H1 (cell line): ENCODE data around the gene TLR9. TPM values are rescaled to one million over a fixed set of nuclear protein-coding genes. Genes with fewer than 3 reads are reported as not detected.

Source experiments
- CTCF ChIA-PET: fragments of 300-600 bp; sonication (Branson Sonifier 250); formaldehyde crosslinking; loops from one replicate; lab custom pipeline; 2021; ENCODE audit not compliant: partially characterized antibody; lab: Charles Lee
- POLR2A ChIA-PET: fragments of 300-600 bp; sonication (Branson Sonifier 250); formaldehyde crosslinking; loops from one replicate; lab custom pipeline; 2021; ENCODE audit warnings: inconsistent platforms; ENCODE audit not compliant: partially characterized antibody; lab: Charles Lee
- DNase-seq, 2 experiments: peaks; one replicate each; pipeline versions ENCODE4 v3.0.0 to v3.0.0-alpha.2; 2010 to 2022; ENCODE audit warnings: low spot score in 2 of 2, low read depth in 1 of 2, mixed read lengths in 1 of 2
- FAIRE-seq: peaks from 2 replicates; lab custom pipeline; 2011; peaks lifted over from hg19 to GRCh38; lab: Jason Lieb, UNC
- H2AFZ ChIP-seq: 2 replicates; pipeline ENCODE4 v1.8.1; 2012; ENCODE audit warnings: low read length, inconsistent platforms
- H2AK5ac ChIP-seq: 2 replicates; pipeline ENCODE4 v1.6.1; 2013; ENCODE audit warnings: low read depth, low read length
- H2BK120ac ChIP-seq: replicated peaks from 2 replicates; pipeline ENCODE3; 2013; ENCODE audit warnings: low read depth, low read length, inconsistent platforms
- H2BK12ac ChIP-seq: 2 replicates; pipeline ENCODE4 v1.6.1; 2013; ENCODE audit warnings: low read depth, low read length
- H2BK15ac ChIP-seq: 2 replicates; pipeline ENCODE4 v1.6.1; 2013; ENCODE audit warnings: low read length
- H2BK20ac ChIP-seq: 2 replicates; pipeline ENCODE4 v1.6.1; 2013; ENCODE audit warnings: low read length
- H2BK5ac ChIP-seq: 2 replicates; pipeline ENCODE4 v1.6.1; 2013; ENCODE audit warnings: low read depth, low read length
- H3K14ac ChIP-seq: 2 replicates; pipeline ENCODE4 v1.6.1; 2013; ENCODE audit warnings: inconsistent platforms; ENCODE audit not compliant: insufficient read length
- H3K18ac ChIP-seq: 2 replicates; pipeline ENCODE4 v1.6.1; 2013; ENCODE audit warnings: low read length; ENCODE audit errors: extremely low read depth
- H3K23ac ChIP-seq: 2 replicates; pipeline ENCODE4 v1.6.1; 2013; ENCODE audit warnings: inconsistent platforms; ENCODE audit not compliant: insufficient read length
- H3K23me2 ChIP-seq: 2 replicates; pipeline ENCODE4 v1.6.1; 2013; ENCODE audit warnings: low read depth, low read length
- H3K27ac ChIP-seq: 2 replicates; pipeline ENCODE4 v1.6.1; 2011; ENCODE audit warnings: low read depth, low read length, inconsistent platforms
- H3K27me3 ChIP-seq, 4 experiments: replicated peaks in 1 of 4; 1 replicate in 1 of 4; 2 replicates in 3 of 4; pipeline versions ENCODE4 v1.6.1 to v1.8.1; 2011 to 2013; ENCODE audit warnings: low read length in 3 of 4, mild to moderate bottlenecking in 3 of 4, inconsistent platforms in 2 of 4, mixed read lengths in 2 of 4, moderate library complexity in 1 of 4; ENCODE audit not compliant: control insufficient read depth in 3 of 4, insufficient read depth in 3 of 4; ENCODE audit errors: extremely low read depth in 1 of 4
- H3K36me3 ChIP-seq, 4 experiments: 2 replicates each; pipeline versions ENCODE4 v1.6.1 to v1.8.1; 2011 to 2013; ENCODE audit warnings: mild to moderate bottlenecking in 4 of 4, low read length in 3 of 4, moderate library complexity in 2 of 4, control low read depth in 1 of 4, inconsistent platforms in 1 of 4; ENCODE audit not compliant: insufficient read depth in 4 of 4, control insufficient read depth in 2 of 4
- H3K4ac ChIP-seq: replicated peaks from 2 replicates; pipeline ENCODE3; 2013; ENCODE audit warnings: low read length, low read depth, mixed read lengths, inconsistent platforms; ENCODE audit not compliant: insufficient read length
- H3K4me1 ChIP-seq, 4 experiments: replicated peaks in 1 of 4; 1 replicate in 1 of 4; 2 replicates in 3 of 4; pipeline versions ENCODE4 v1.6.1 to v1.8.1; 2011 to 2013; ENCODE audit warnings: low read length in 3 of 4, inconsistent platforms in 2 of 4, mixed read lengths in 1 of 4; ENCODE audit not compliant: insufficient read depth in 4 of 4, control insufficient read depth in 3 of 4
- H3K4me2 ChIP-seq, 2 experiments: 2 replicates each; pipeline versions ENCODE4 v1.6.1 to v1.8.1; 2011 to 2013; ENCODE audit warnings: low read depth in 2 of 2, low read length in 2 of 2, control low read depth in 1 of 2, inconsistent platforms in 1 of 2, mild to moderate bottlenecking in 1 of 2; ENCODE audit not compliant: insufficient read depth in 1 of 2
- H3K4me3 ChIP-seq, 4 experiments: fragments of 200-600, 300-600 bp in 1 of 4; sonication (generic), shearing (Covaris generic), sonication (Bioruptor Twin) in 1 of 4; 2 replicates each; pipeline versions ENCODE4 v1.5.1 to v1.8.1; 2011 to 2016; ENCODE audit warnings: low read length in 4 of 4, low read depth in 3 of 4, control low read depth in 2 of 4, inconsistent platforms in 2 of 4, mild to moderate bottlenecking in 2 of 4, mixed read lengths in 1 of 4, moderate library complexity in 1 of 4; ENCODE audit not compliant: insufficient read depth in 2 of 4; ENCODE audit errors: extremely low read depth in 1 of 4
- H3K56ac ChIP-seq: replicated peaks from 2 replicates; pipeline ENCODE3; 2013; ENCODE audit warnings: low read depth, mild to moderate bottlenecking, mixed read lengths, low read length, inconsistent platforms; ENCODE audit not compliant: insufficient read length
- H3K79me1 ChIP-seq: 2 replicates; pipeline ENCODE4 v1.6.1; 2013; ENCODE audit warnings: low read depth, low read length, control low read depth
- H3K79me2 ChIP-seq, 2 experiments: 2 replicates each; pipeline versions ENCODE4 v1.6.1 to v1.8.1; 2012 to 2013; ENCODE audit warnings: low read length in 2 of 2, mild to moderate bottlenecking in 2 of 2, inconsistent platforms in 1 of 2; ENCODE audit not compliant: insufficient read depth in 2 of 2, control insufficient read depth in 1 of 2
- H3K9ac ChIP-seq, 4 experiments: replicated peaks in 1 of 4; 1 replicate in 1 of 4; 2 replicates in 3 of 4; pipeline versions ENCODE4 v1.6.1 to v1.8.1; 2011 to 2013; ENCODE audit warnings: low read depth in 3 of 4, low read length in 3 of 4, control low read depth in 2 of 4, mild to moderate bottlenecking in 2 of 4, moderate library complexity in 2 of 4, inconsistent platforms in 1 of 4; ENCODE audit errors: extremely low read depth in 1 of 4
- H3K9me3 ChIP-seq, 2 experiments: 2 replicates each; pipeline versions ENCODE4 v1.6.1 to v1.8.1; 2012 to 2013; ENCODE audit warnings: mild to moderate bottlenecking in 2 of 2, moderate library complexity in 2 of 2, control low read depth in 1 of 2, inconsistent platforms in 1 of 2, low read depth in 1 of 2, low read length in 1 of 2, mixed read lengths in 1 of 2; ENCODE audit not compliant: insufficient read depth in 2 of 2
- H4K20me1 ChIP-seq, 2 experiments: replicated peaks in 1 of 2; 2 replicates each; pipeline versions ENCODE3 to v1.8.1; 2011 to 2013; ENCODE audit warnings: inconsistent platforms in 2 of 2, low read length in 2 of 2, mild to moderate bottlenecking in 1 of 2; ENCODE audit not compliant: insufficient read depth in 2 of 2, control insufficient read depth in 1 of 2
- H4K5ac ChIP-seq: 2 replicates; pipeline ENCODE4 v1.6.1; 2013; ENCODE audit warnings: low read length, low read depth, mixed read lengths, inconsistent platforms; ENCODE audit not compliant: insufficient read length
- H4K8ac ChIP-seq: 2 replicates; pipeline ENCODE4 v1.8.0; 2013; ENCODE audit warnings: mild to moderate bottlenecking, moderate library complexity, low read length, inconsistent platforms; ENCODE audit not compliant: insufficient read depth; ENCODE audit errors: extremely low read depth
- H4K91ac ChIP-seq: replicated peaks from 2 replicates; pipeline ENCODE3; 2013; ENCODE audit warnings: low read length, mixed read lengths, inconsistent platforms; ENCODE audit not compliant: insufficient read length
- CREB1 ChIP-seq: IDR thresholded peaks from 2 replicates; pipeline ENCODE4 v1.6.1; 2012; ENCODE audit warnings: inconsistent platforms
- E2F6 ChIP-seq: IDR thresholded peaks from 2 replicates; pipeline ENCODE4 v1.6.1; 2012; ENCODE audit warnings: inconsistent platforms
- HDAC2 ChIP-seq, 2 experiments: fragments of 300-600 bp in 1 of 2; sonication (generic) in 1 of 2; IDR thresholded peaks; 2 replicates each; pipeline ENCODE4 v1.6.1; 2011 to 2012; ENCODE audit warnings: low read depth in 2 of 2, low read length in 2 of 2, mild to moderate bottlenecking in 2 of 2, moderate library complexity in 2 of 2, borderline replicate concordance in 1 of 2, inconsistent platforms in 1 of 2
- KDM5A ChIP-seq: fragments of 200-600 bp; IDR thresholded peaks from 2 replicates; pipeline ENCODE4 v1.7.1; 2012; ENCODE audit warnings: mild to moderate bottlenecking, low read length, inconsistent platforms, mixed read lengths
- TEAD4 ChIP-seq: IDR thresholded peaks from 2 replicates; pipeline ENCODE4 v1.6.1; 2012; ENCODE audit warnings: low read depth, low read length, inconsistent platforms, mixed read lengths
- WGBS, 2 experiments: shearing (Covaris generic) in 1 of 2; methylation state at CpG; one replicate each; pipeline versions ENCODE4 v1.1.6 to v1.1.7; 2013 to 2015; ENCODE audit warnings: low lambda C conversion rate in 2 of 2, mixed read lengths in 2 of 2, inconsistent platforms in 1 of 2, low coverage in 1 of 2, missing lambda C conversion rate in 1 of 2; ENCODE audit not compliant: insufficient replicate concordance in 2 of 2, insufficient coverage in 1 of 2, insufficient read length in 1 of 2; ENCODE audit errors: extremely low coverage in 1 of 2, missing lambda C conversion rate in 1 of 2; 5-methylcytosine and 5-hydroxymethylcytosine counted together
- polyA plus RNA-seq, 7 experiments: library from polyadenylated mRNA; depleted of rRNA in 3 of 7; stranded (reverse) in 5 of 7; unstranded in 2 of 7; fragments of >200 nt in 5 of 7; fragments of 200-250 nt in 2 of 7; gene quantifications; 1 replicate in 5 of 7; 2 replicates in 1 of 7; 4 replicates in 1 of 7; pipeline versions ENCODE4 v1.2.1 to v1.2.3, GENCODE V29; 2011 to 2013; ENCODE audit warnings: missing spikeins in 2 of 7, mixed read lengths in 2 of 7
- total RNA-seq: library from RNA; stranded (reverse); fragmentation: NEBNext Ultra II Directional; extraction: Animal tissue kit (Norgen Biotek cat#: 25700); gene quantifications from 2 replicates; pipeline ENCODE4 v1.2.1, GENCODE V29; 2021
- TF ChIP-seq, protein P1 (sequence below): IDR thresholded peaks from 2 replicates; pipeline ENCODE4 v1.6.1; 2012; ENCODE audit warnings: low read length, inconsistent platforms
- TF ChIP-seq, protein P2 (sequence below): IDR thresholded peaks from 2 replicates; pipeline ENCODE4 v1.6.1; 2012; ENCODE audit warnings: inconsistent platforms
- TF ChIP-seq, protein P3 (sequence below): IDR thresholded peaks from 2 replicates; pipeline ENCODE4 v1.6.1; 2011; ENCODE audit warnings: low read length, improper control_type of control experiment

TLR9 gene
- total and polyA plus RNA-seq, 2 of the 8 experiments (the other 6 are each of a cell fraction or from before 2014, with no cell fraction given), result 0.05 TPM; not detected in 1

- FAIRE-seq (peak; percentile 42), DNase-seq (no peak)
- Histone ChIP-seq H3K36me3 (peaks cover 0 to 18% (median 4%) of the 10 kb centered on the region in 4 experiments; a peak in 4 of 8 replicates), H3K79me1 (no peaks in the 10 kb centered on the region; the same call in none of the 2 replicates), H2AK5ac (0 out of 2 replicates have a peak overlapping the region, but pooled peaks have one; percentile 82), H2AFZ (no peak overlapping the region), H2BK12ac (peak overlapping the region; percentile 27; the same call in 1 of the 2 replicates), H3K23me2 (peaks cover 4% of the 10 kb centered on the region; the same call in 1 of the 2 replicates), H3K56ac (no peak overlapping the region), H3K27ac (no peak overlapping the region), H3K79me2 (peaks cover 0 to 8% of the 10 kb centered on the region in 2 experiments; a peak in 2 of 4 replicates), H2BK20ac (peak overlapping the region; percentile 72; the same call in 1 of the 2 replicates), H3K9me3 (no peaks in the 10 kb centered on the region), H4K5ac (no peak overlapping the region), H2BK120ac (peak overlapping the region; percentile 70), H4K20me1 (peaks cover 0 to 3% of the 10 kb centered on the region in 2 experiments), H4K91ac (peak overlapping the region; percentile 93), H3K23ac (no peak overlapping the region), H3K4me2 (peak overlapping the region in 1 of 2 experiments; percentile 92; a peak in 1 of 4 replicates), H3K14ac (no peak overlapping the region), H3K4me1 (peaks cover 0 to 12% (median 7%) of the 10 kb centered on the region in 4 experiments; a peak in 6 of 7 replicates), H3K27me3 (peaks cover 0 to 3% (median under 1%) of the 10 kb centered on the region in 4 experiments; a peak in 4 of 7 replicates), H2BK15ac (no peak overlapping the region), H3K4me3 (no peak overlapping the region; a peak in 1 of 8 replicates), H3K18ac (no peak overlapping the region), H3K9ac (no peak overlapping the region), H3K4ac (no peak overlapping the region), H4K8ac (no peak overlapping the region), H2BK5ac (no peak overlapping the region; the same call in 1 of the 2 replicates)
- CTCF ChIA-PET, result interaction anchor here (0.7 to 2.4 kb wide), 11 partner anchors 9 to 193 kb away, joined by 3 to 8 read pairs (median 4); no protein-coding TSS in a partner anchor
- POLR2A ChIA-PET, result interaction anchor here (0.7 to 2.1 kb wide), 4 partner anchors 27 to 82 kb away, joined by 3 to 14 read pairs (median 5); partner anchors contain the start of genes POC1A, TWF2 and WDR82
- WGBS, 2 experiments, result 94% methylated on average over 3 of the region's 3 CpGs; no CpG with 5 or more reads in 1 of the 2 experiments
- TF ChIP-seq E2F6 (no peak), CREB1 (no peak), KDM5A (no peak), TEAD4 (no peak), HDAC2 (IDR thresholded peaks at IDR 0.05; ENCODE audit: borderline replicate concordance in 1 of 2, low read depth in 2 of 2, low read length in 2 of 2) (no peak)
- TF ChIP-seq, protein P1, sequence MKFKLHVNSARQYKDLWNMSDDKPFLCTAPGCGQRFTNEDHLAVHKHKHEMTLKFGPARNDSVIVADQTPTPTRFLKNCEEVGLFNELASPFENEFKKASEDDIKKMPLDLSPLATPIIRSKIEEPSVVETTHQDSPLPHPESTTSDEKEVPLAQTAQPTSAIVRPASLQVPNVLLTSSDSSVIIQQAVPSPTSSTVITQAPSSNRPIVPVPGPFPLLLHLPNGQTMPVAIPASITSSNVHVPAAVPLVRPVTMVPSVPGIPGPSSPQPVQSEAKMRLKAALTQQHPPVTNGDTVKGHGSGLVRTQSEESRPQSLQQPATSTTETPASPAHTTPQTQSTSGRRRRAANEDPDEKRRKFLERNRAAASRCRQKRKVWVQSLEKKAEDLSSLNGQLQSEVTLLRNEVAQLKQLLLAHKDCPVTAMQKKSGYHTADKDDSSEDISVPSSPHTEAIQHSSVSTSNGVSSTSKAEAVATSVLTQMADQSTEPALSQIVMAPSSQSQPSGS, result no peak
- TF ChIP-seq, protein P2, sequence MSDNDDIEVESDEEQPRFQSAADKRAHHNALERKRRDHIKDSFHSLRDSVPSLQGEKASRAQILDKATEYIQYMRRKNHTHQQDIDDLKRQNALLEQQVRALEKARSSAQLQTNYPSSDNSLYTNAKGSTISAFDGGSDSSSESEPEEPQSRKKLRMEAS, result no peak
- TF ChIP-seq, protein P3, sequence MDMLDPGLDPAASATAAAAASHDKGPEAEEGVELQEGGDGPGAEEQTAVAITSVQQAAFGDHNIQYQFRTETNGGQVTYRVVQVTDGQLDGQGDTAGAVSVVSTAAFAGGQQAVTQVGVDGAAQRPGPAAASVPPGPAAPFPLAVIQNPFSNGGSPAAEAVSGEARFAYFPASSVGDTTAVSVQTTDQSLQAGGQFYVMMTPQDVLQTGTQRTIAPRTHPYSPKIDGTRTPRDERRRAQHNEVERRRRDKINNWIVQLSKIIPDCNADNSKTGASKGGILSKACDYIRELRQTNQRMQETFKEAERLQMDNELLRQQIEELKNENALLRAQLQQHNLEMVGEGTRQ, result no peak
Observed at GRCh38 chr3:52196977-52197376, 28.5 kb downstream of the TLR9 start.
